UCSD-AML1 (cell line): ENCODE results near the gene CAPN1.

Experiments used
- DNase-seq: peaks from one replicate; lab custom pipeline; 2025; ENCODE audit not compliant: unreplicated experiment; lab: John Stamatoyannopoulos, UW

Gene CAPN1

GRCh38 chr11:65258988-65259387, 77.3 kb downstream of the CAPN1 start:
- DNase-seq: no peak

GRCh38 chr11:65260302-65260701, 78.6 kb downstream of the CAPN1 start:
- DNase-seq: no peak

GRCh38 chr11:65260756-65261590, 79.2 kb downstream of the CAPN1 start:
- no peak for DNase-seq
